ENCODE data around the gene SLC19A3.
"Not testable (repeated sequence)": the region's sequence is repeated elsewhere in the genome, so short reads cannot be mapped to it uniquely, and the experiment has no call there.

DNA sequence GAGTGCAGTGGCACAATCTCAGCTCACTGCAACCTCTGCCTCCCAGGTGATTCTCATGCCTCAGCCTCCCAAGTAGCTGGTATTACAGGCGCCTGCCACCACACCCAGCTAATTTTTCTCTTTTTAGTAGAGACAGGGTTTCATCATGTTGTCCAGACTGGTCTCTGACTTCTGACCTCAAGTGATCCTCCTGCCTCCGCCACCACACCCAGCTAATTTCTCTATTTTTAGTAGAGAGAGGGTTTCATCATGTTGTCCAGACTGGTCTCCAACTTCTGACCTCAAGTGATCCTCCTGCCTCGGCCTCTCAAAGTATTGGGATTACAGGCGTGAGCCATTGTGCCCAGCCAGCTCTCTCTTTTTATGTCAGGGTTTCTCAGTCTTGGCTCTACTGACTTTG lies 38.4 kb upstream of the SLC19A3 start:
- TF ChIP-seq, protein P1, sequence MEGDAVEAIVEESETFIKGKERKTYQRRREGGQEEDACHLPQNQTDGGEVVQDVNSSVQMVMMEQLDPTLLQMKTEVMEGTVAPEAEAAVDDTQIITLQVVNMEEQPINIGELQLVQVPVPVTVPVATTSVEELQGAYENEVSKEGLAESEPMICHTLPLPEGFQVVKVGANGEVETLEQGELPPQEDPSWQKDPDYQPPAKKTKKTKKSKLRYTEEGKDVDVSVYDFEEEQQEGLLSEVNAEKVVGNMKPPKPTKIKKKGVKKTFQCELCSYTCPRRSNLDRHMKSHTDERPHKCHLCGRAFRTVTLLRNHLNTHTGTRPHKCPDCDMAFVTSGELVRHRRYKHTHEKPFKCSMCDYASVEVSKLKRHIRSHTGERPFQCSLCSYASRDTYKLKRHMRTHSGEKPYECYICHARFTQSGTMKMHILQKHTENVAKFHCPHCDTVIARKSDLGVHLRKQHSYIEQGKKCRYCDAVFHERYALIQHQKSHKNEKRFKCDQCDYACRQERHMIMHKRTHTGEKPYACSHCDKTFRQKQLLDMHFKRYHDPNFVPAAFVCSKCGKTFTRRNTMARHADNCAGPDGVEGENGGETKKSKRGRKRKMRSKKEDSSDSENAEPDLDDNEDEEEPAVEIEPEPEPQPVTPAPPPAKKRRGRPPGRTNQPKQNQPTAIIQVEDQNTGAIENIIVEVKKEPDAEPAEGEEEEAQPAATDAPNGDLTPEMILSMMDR (IDR thresholded peaks at IDR 0.05) = not testable (repeated sequence)
- not testable (repeated sequence) for TF ChIP-seq POLR2A, EP300 (IDR thresholded peaks at IDR 0.05)
